ENCODE measurements around the gene GPR62. TPM values are rescaled to one million over a fixed set of nuclear protein-coding genes. Genes with fewer than 3 reads are reported as not detected.

Gene GPR62
- total RNA-seq, 1 experiment from 2014 or later, result not detected

GRCh38 chr3:51995346-51996163 lies 40.4 kb downstream of the GPR62 start, which contains the start of gene RPL29:
Gene RPL29, minus strand, starts transcription at chr3:51995895. Its CDS starts 434 bp downstream, at chr3:51995461.
- H3K79me2 ChIP-seq (ENCODE audit: low read depth), result peaks cover 35% of the 10 kb centered on the region
- H3K4me1 ChIP-seq (replicated peaks; ENCODE audit: insufficient read depth), result peaks cover 20% of the 10 kb centered on the region

GRCh38 chr3:51997172-51997571 lies 42.0 kb downstream of the GPR62 start:
- Histone ChIP-seq H4K20me1 (ENCODE audit: insufficient read depth) (0 out of 2 replicates have a peak, but pooled peaks cover 4% of the 10 kb centered on the region), H3K9me2 (ENCODE audit: insufficient read depth) (no peaks in the 10 kb centered on the region), H2AFZ (no peak overlapping the region), H3K4me1 (replicated peaks; ENCODE audit: insufficient read depth) (peaks cover 24% of the 10 kb centered on the region), H3K9me3 (ENCODE audit: insufficient read depth, low read depth) (no peaks in the 10 kb centered on the region), H3F3A (ENCODE audit: insufficient read depth, low read depth) (peaks cover 46% of the 10 kb centered on the region), H3K27me3 (ENCODE audit: insufficient read depth, low read depth) (no peaks in the 10 kb centered on the region), H3K4me2 (no peak overlapping the region), H3K4me3 (no peak overlapping the region), H3K27ac (no peak overlapping the region), H3K79me2 (ENCODE audit: low read depth) (peaks cover 34% of the 10 kb centered on the region), H3K36me3 (ENCODE audit: low read depth) (peaks cover 23% of the 10 kb centered on the region)
- no TSS peak for BruUV-seq (replicated peaks)
- CTCF ChIA-PET, result interaction anchor here (0.6 kb wide), 1 partner anchor 239 kb away, joined by 3 read pairs; no protein-coding TSS in a partner anchor
- DNase-seq, result no peak
- TF ChIP-seq EZH2 (IDR thresholded peaks at IDR 0.05; ENCODE audit: low read depth) (no peak), CTCF (conservative IDR thresholded peaks at IDR 0.05) (no peak)
- intact Hi-C loops (cut with micrococcal nuclease; ENCODE audit: unreplicated experiment), result no loop called here
- POLR2A ChIA-PET (ENCODE audit: unreplicated experiment), result interaction anchor here (0.6 kb wide), 2 partner anchors 17 to 674 kb away, joined by 3 read pairs; no protein-coding TSS in a partner anchor

More at GRCh38 chr3:51995346-51996163, 40.4 kb downstream of the GPR62 start, which contains the start of gene RPL29:
- Histone ChIP-seq H3K27me3 (ENCODE audit: insufficient read depth, low read depth) (no peaks in the 10 kb centered on the region), H4K20me1 (ENCODE audit: insufficient read depth) (0 out of 2 replicates have a peak, but pooled peaks cover 10% of the 10 kb centered on the region), H3K27ac (peak within 1 kb of the TSS; percentile 95), H3K9me2 (ENCODE audit: insufficient read depth) (no peaks in the 10 kb centered on the region), H3K36me3 (ENCODE audit: low read depth) (peaks cover 24% of the 10 kb centered on the region), H3K4me3 (peak within 1 kb of the TSS; percentile 100), H2AFZ (0 out of 2 replicates have a peak within 1 kb of the TSS, but pooled peaks have one; percentile 75), H3K9me3 (ENCODE audit: insufficient read depth, low read depth) (no peaks in the 10 kb centered on the region), H3K4me2 (peak within 1 kb of the TSS; percentile 100), H3F3A (ENCODE audit: insufficient read depth, low read depth) (peaks cover 59% of the 10 kb centered on the region)
- peak; percentile 80 to 90 for DNase-seq
- intact Hi-C loops (cut with micrococcal nuclease; ENCODE audit: unreplicated experiment), result loop anchor here (1.0 kb wide), 1 partner anchor 53 kb away; the partner anchor contains the start of gene PARP3
- CTCF ChIA-PET, result interaction anchor here (0.7 to 1.0 kb wide), 2 partner anchors 58 to 223 kb away, joined by 4 to 16 read pairs; no protein-coding TSS in a partner anchor
- BruUV-seq (replicated peaks), result no TSS peak
- TF ChIP-seq EZH2 (IDR thresholded peaks at IDR 0.05; ENCODE audit: low read depth) (no peak), CTCF (conservative IDR thresholded peaks at IDR 0.05) (no peak; the same call in 1 of the 2 replicates)
- POLR2A ChIA-PET (ENCODE audit: unreplicated experiment), result interaction anchor here (0.5 to 0.9 kb wide), 6 partner anchors 13 to 1379 kb away, joined by 3 to 8 read pairs (median 4); partner anchors contain the start of genes ACY1 and RRP9

- BruUV-seq (replicated peaks), result no TSS peak
- intact Hi-C loops (cut with micrococcal nuclease; ENCODE audit: unreplicated experiment), result loop anchor here (1.0 to 2.0 kb wide), 2 partner anchors 59 to 219 kb away; partner anchors contain the start of gene DUSP7
Measured at GRCh38 chr3:51997935-51998596, 42.9 kb downstream of the GPR62 start.

More at GRCh38 chr3:51997935-51998596, 42.9 kb downstream of the GPR62 start:
- Histone ChIP-seq H3K36me3 (ENCODE audit: low read depth) (peaks cover 15% of the 10 kb centered on the region), H3K4me2 (peak overlapping the region; percentile 58), H3K4me3 (no peak overlapping the region), H3K79me2 (ENCODE audit: low read depth) (peaks cover 25% of the 10 kb centered on the region), H3K4me1 (replicated peaks; ENCODE audit: insufficient read depth) (peaks cover 24% of the 10 kb centered on the region), H3K27ac (0 out of 2 replicates have a peak overlapping the region, but pooled peaks have one; percentile 5), H4K20me1 (ENCODE audit: insufficient read depth) (no peaks in the 10 kb centered on the region), H3F3A (ENCODE audit: insufficient read depth, low read depth) (peaks cover 37% of the 10 kb centered on the region), H3K27me3 (ENCODE audit: insufficient read depth, low read depth) (no peaks in the 10 kb centered on the region), H3K9me3 (ENCODE audit: insufficient read depth, low read depth) (no peaks in the 10 kb centered on the region), H2AFZ (no peak overlapping the region), H3K9me2 (ENCODE audit: insufficient read depth) (no peaks in the 10 kb centered on the region)
- TF ChIP-seq CTCF (conservative IDR thresholded peaks at IDR 0.05) (no peak), EZH2 (IDR thresholded peaks at IDR 0.05; ENCODE audit: low read depth) (no peak)
- POLR2A ChIA-PET (ENCODE audit: unreplicated experiment), result interaction anchor here (0.6 kb wide), 2 partner anchors 16 to 673 kb away, joined by 3 read pairs; no protein-coding TSS in a partner anchor
- DNase-seq, result peak; percentile 53 to 85
- CTCF ChIA-PET, result no interaction called here
